SK-N-SH treated with all-trans-retinoic acid at 6 μM for 48 hours (cell line): ENCODE data around the gene FLT1.
A peak's percentile ranks its signal among the peaks of the same experiment; 100 is the strongest.

Source experiments
- ATAC-seq: fragments of 200-7000 bp; cut with Tn5 transposase; 3 replicates; pipeline ENCODE4 v1.9.1; 2020; ENCODE audit warnings: mild to moderate bottlenecking, moderate library complexity
- ARNTL ChIP-seq: fragments of 450-650 bp; formaldehyde crosslinking; IDR thresholded peaks from 2 replicates; pipeline ENCODE4 v1.5.0; 2020; ENCODE audit warnings: low read depth, mild to moderate bottlenecking, moderate library complexity, borderline replicate concordance
- BACH2 ChIP-seq: fragments of 250-450 bp; sonication (Bioruptor Pico); IDR thresholded peaks from 2 replicates; pipeline ENCODE4 v1.9.0; 2021; ENCODE audit warnings: mild to moderate bottlenecking, borderline replicate concordance
- CSDC2 ChIP-seq: fragments of 250-450 bp; sonication (Bioruptor Pico); IDR thresholded peaks from 2 replicates; pipeline ENCODE4 v1.5.0; 2020; ENCODE audit warnings: mild to moderate bottlenecking, moderate library complexity
- GLIS3 ChIP-seq: fragments of 250-450 bp; sonication (Bioruptor Pico); IDR thresholded peaks from 2 replicates; pipeline ENCODE4 v1.5.0; 2020; ENCODE audit warnings: mild to moderate bottlenecking, moderate library complexity
- ISL1 ChIP-seq: fragments of 250-450 bp; sonication (Bioruptor Pico); IDR thresholded peaks from 2 replicates; pipeline ENCODE4 v2.1.2; 2022; ENCODE audit warnings: mild to moderate bottlenecking, moderate library complexity
- OSR1 ChIP-seq: fragments of 250-450 bp; sonication (Bioruptor Pico); IDR thresholded peaks from 2 replicates; pipeline ENCODE4 v1.8.0; 2022; ENCODE audit warnings: moderate library complexity, mild to moderate bottlenecking, inconsistent platforms
- PPARA ChIP-seq: fragments of 250-450 bp; sonication (Bioruptor Pico); IDR thresholded peaks from 2 replicates; pipeline ENCODE4 v1.5.0; 2020; ENCODE audit warnings: mild to moderate bottlenecking, borderline replicate concordance
- RARB ChIP-seq: fragments of 250-450 bp; sonication (Bioruptor Pico); IDR thresholded peaks from 2 replicates; pipeline ENCODE4 v1.8.0; 2021; ENCODE audit warnings: mild to moderate bottlenecking, moderate library complexity
- TCF4 ChIP-seq: fragments of 250-450 bp; sonication (Bioruptor Pico); IDR thresholded peaks from 2 replicates; pipeline ENCODE4 v1.8.0; 2021; ENCODE audit warnings: mild to moderate bottlenecking, moderate library complexity, borderline replicate concordance
- TOX ChIP-seq: fragments of 250-450 bp; sonication (Bioruptor Pico); IDR thresholded peaks from 2 replicates; pipeline ENCODE4 v1.8.0; 2021; ENCODE audit warnings: mild to moderate bottlenecking, moderate library complexity, borderline replicate concordance
- ZC3H10 ChIP-seq: fragments of 250-450 bp; sonication (Bioruptor Pico); IDR thresholded peaks from 2 replicates; pipeline ENCODE4 v1.5.1; 2021; ENCODE audit warnings: mild to moderate bottlenecking, moderate library complexity
- ZFP3 ChIP-seq: fragments of 250-450 bp; sonication (Bioruptor Pico); IDR thresholded peaks from 2 replicates; pipeline ENCODE4 v1.5.0; 2020; ENCODE audit warnings: mild to moderate bottlenecking, moderate library complexity
- ZFP30 ChIP-seq: fragments of 450-650 bp; formaldehyde crosslinking; IDR thresholded peaks from 2 replicates; pipeline ENCODE4 v1.5.0; 2022; ENCODE audit warnings: mild to moderate bottlenecking, moderate library complexity
- ZNF565 ChIP-seq: fragments of 450-650 bp; formaldehyde crosslinking; conservative IDR thresholded peaks from 2 replicates; pipeline ENCODE4 v1.5.0; 2020; ENCODE audit warnings: low read depth, mild to moderate bottlenecking, moderate library complexity
- ZNF8 ChIP-seq: fragments of 450-650 bp; formaldehyde crosslinking; IDR thresholded peaks from 2 replicates; pipeline ENCODE4 v1.5.0; 2020; ENCODE audit warnings: mild to moderate bottlenecking, moderate library complexity
- TF ChIP-seq, protein P1 (sequence below): fragments of 250-450 bp; sonication (Bioruptor Pico); IDR thresholded peaks from 2 replicates; pipeline ENCODE4 v1.5.1; 2021; ENCODE audit warnings: mild to moderate bottlenecking, moderate library complexity
- TF ChIP-seq, protein P2 (sequence below): fragments of 250-450 bp; sonication (Bioruptor Pico); IDR thresholded peaks from 2 replicates; pipeline ENCODE4 v1.8.0; 2021; ENCODE audit warnings: low read depth, mild to moderate bottlenecking, moderate library complexity, borderline replicate concordance
- TF ChIP-seq, protein P3 (sequence below): fragments of 250-450 bp; sonication (Bioruptor Pico); IDR thresholded peaks from 2 replicates; pipeline ENCODE4 v1.5.1; 2020; ENCODE audit warnings: low read depth, mild to moderate bottlenecking, moderate library complexity
- TF ChIP-seq, protein P4 (sequence below): fragments of 250-450 bp; sonication (Bioruptor Pico); IDR thresholded peaks from 2 replicates; pipeline ENCODE4 v1.5.0; 2020; ENCODE audit warnings: mild to moderate bottlenecking, moderate library complexity

The FLT1 gene

DNA sequence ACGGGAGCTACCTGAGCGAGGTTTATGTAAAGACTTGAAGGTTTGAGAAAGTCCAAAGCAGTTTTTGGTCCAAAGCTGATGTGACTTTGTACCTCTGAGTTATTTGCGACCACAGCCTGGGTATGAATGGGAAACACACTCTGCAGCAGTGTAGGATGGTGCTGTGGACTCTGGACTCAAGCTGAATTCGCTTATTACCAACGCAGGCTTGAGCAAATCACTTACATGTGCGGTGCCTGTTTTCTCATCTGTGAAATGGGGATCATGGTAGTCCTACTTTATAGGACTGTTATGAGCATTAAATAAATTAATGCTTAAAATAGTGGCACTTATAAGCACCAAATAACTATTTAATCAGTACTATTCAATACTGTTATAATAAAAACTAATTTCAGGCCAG lies 180.0 kb downstream of the FLT1 start:
- no peak for ATAC-seq
- TF ChIP-seq, protein P1, sequence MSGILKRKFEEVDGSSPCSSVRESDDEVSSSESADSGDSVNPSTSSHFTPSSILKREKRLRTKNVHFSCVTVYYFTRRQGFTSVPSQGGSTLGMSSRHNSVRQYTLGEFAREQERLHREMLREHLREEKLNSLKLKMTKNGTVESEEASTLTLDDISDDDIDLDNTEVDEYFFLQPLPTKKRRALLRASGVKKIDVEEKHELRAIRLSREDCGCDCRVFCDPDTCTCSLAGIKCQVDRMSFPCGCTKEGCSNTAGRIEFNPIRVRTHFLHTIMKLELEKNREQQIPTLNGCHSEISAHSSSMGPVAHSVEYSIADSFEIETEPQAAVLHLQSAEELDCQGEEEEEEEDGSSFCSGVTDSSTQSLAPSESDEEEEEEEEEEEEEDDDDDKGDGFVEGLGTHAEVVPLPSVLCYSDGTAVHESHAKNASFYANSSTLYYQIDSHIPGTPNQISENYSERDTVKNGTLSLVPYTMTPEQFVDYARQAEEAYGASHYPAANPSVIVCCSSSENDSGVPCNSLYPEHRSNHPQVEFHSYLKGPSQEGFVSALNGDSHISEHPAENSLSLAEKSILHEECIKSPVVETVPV (CRISPR knock-in tag), result no peak
- no peak for TF ChIP-seq ISL1
- TF ChIP-seq ZFP30 (CRISPR knock-in tag), result no peak
- TF ChIP-seq CSDC2 (CRISPR knock-in tag), result no peak
- no peak for TF ChIP-seq ZNF8 (CRISPR knock-in tag)
- TF ChIP-seq, protein P2, sequence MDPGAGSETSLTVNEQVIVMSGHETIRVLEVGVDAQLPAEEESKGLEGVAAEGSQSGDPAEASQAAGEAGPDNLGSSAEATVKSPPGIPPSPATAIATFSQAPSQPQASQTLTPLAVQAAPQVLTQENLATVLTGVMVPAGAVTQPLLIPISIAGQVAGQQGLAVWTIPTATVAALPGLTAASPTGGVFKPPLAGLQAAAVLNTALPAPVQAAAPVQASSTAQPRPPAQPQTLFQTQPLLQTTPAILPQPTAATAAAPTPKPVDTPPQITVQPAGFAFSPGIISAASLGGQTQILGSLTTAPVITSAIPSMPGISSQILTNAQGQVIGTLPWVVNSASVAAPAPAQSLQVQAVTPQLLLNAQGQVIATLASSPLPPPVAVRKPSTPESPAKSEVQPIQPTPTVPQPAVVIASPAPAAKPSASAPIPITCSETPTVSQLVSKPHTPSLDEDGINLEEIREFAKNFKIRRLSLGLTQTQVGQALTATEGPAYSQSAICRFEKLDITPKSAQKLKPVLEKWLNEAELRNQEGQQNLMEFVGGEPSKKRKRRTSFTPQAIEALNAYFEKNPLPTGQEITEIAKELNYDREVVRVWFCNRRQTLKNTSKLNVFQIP (CRISPR knock-in tag), result no peak
- TF ChIP-seq ARNTL (CRISPR knock-in tag), result no peak
- no peak for TF ChIP-seq ZC3H10 (CRISPR knock-in tag)
- TF ChIP-seq BACH2, result no peak
- no peak for TF ChIP-seq TOX (CRISPR knock-in tag)
- TF ChIP-seq, protein P3, sequence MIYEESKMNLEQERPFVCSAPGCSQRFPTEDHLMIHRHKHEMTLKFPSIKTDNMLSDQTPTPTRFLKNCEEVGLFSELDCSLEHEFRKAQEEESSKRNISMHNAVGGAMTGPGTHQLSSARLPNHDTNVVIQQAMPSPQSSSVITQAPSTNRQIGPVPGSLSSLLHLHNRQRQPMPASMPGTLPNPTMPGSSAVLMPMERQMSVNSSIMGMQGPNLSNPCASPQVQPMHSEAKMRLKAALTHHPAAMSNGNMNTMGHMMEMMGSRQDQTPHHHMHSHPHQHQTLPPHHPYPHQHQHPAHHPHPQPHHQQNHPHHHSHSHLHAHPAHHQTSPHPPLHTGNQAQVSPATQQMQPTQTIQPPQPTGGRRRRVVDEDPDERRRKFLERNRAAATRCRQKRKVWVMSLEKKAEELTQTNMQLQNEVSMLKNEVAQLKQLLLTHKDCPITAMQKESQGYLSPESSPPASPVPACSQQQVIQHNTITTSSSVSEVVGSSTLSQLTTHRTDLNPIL (CRISPR knock-in tag), result no peak
- no peak for TF ChIP-seq GLIS3 (CRISPR knock-in tag)
- TF ChIP-seq, protein P4, sequence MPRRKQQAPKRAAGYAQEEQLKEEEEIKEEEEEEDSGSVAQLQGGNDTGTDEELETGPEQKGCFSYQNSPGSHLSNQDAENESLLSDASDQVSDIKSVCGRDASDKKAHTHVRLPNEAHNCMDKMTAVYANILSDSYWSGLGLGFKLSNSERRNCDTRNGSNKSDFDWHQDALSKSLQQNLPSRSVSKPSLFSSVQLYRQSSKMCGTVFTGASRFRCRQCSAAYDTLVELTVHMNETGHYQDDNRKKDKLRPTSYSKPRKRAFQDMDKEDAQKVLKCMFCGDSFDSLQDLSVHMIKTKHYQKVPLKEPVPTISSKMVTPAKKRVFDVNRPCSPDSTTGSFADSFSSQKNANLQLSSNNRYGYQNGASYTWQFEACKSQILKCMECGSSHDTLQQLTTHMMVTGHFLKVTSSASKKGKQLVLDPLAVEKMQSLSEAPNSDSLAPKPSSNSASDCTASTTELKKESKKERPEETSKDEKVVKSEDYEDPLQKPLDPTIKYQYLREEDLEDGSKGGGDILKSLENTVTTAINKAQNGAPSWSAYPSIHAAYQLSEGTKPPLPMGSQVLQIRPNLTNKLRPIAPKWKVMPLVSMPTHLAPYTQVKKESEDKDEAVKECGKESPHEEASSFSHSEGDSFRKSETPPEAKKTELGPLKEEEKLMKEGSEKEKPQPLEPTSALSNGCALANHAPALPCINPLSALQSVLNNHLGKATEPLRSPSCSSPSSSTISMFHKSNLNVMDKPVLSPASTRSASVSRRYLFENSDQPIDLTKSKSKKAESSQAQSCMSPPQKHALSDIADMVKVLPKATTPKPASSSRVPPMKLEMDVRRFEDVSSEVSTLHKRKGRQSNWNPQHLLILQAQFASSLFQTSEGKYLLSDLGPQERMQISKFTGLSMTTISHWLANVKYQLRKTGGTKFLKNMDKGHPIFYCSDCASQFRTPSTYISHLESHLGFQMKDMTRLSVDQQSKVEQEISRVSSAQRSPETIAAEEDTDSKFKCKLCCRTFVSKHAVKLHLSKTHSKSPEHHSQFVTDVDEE (CRISPR knock-in tag), result no peak
- no peak for TF ChIP-seq PPARA (CRISPR knock-in tag)
- no peak for TF ChIP-seq ZFP3

DNA sequence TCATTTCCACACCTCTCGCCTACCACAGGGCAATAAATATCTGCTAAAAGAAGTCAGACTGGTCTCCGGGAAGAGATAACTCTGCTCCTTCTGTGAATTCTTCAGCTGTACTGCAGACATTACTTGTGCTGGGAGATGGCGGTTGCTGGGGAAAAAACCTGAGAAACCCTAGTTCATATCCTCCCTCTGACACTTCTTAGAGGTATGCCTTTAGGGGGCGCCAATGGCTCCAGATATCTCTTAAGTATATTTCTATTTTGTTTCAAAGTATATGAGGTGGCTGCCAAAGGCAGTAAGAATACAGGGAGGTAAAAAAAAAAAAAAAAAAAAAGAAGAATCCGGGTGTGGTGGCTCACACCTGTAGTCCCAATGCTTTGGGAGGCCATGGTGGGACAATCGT lies 181.3 kb downstream of the FLT1 start:
- ATAC-seq, result peak; percentile 48
- TF ChIP-seq TCF4 (no peak), ZNF565 (CRISPR knock-in tag) (no peak), PPARA (CRISPR knock-in tag) (no peak), RARB (CRISPR knock-in tag) (no peak), GLIS3 (CRISPR knock-in tag) (no peak), ARNTL (CRISPR knock-in tag) (no peak), CSDC2 (CRISPR knock-in tag) (no peak), OSR1 (no peak), ZNF8 (CRISPR knock-in tag) (no peak)
- TF ChIP-seq, protein P4 (CRISPR knock-in tag), result no peak
- TF ChIP-seq, protein P1 (CRISPR knock-in tag), result no peak
- TF ChIP-seq, all 23 proteins: peak for 0
